H1 (cell line): Measurements from ENCODE around the gene FAM120C. TPM values are rescaled to one million over a fixed set of nuclear protein-coding genes. Genes with fewer than 3 reads are reported as not detected.

Experiments
- CTCF ChIA-PET: fragments of 300-600 bp; sonication (Branson Sonifier 250); formaldehyde crosslinking; loops from one replicate; lab custom pipeline; 2021; ENCODE audit not compliant: partially characterized antibody; lab: Charles Lee
- POLR2A ChIA-PET: fragments of 300-600 bp; sonication (Branson Sonifier 250); formaldehyde crosslinking; loops from one replicate; lab custom pipeline; 2021; ENCODE audit warnings: inconsistent platforms; ENCODE audit not compliant: partially characterized antibody; lab: Charles Lee
- DNase-seq, 2 experiments: peaks; one replicate each; pipeline versions ENCODE4 v3.0.0 to v3.0.0-alpha.2; 2010 to 2022; ENCODE audit warnings: low spot score in 2 of 2, low read depth in 1 of 2, mixed read lengths in 1 of 2
- FAIRE-seq: peaks from 2 replicates; lab custom pipeline; 2011; peaks lifted over from hg19 to GRCh38; lab: Jason Lieb, UNC
- H2AFZ ChIP-seq: 2 replicates; pipeline ENCODE4 v1.8.1; 2012; ENCODE audit warnings: low read length, inconsistent platforms
- H2AK5ac ChIP-seq: 2 replicates; pipeline ENCODE4 v1.6.1; 2013; ENCODE audit warnings: low read depth, low read length
- H2BK120ac ChIP-seq: replicated peaks from 2 replicates; pipeline ENCODE3; 2013; ENCODE audit warnings: low read depth, low read length, inconsistent platforms
- H2BK12ac ChIP-seq: 2 replicates; pipeline ENCODE4 v1.6.1; 2013; ENCODE audit warnings: low read depth, low read length
- H2BK15ac ChIP-seq: 2 replicates; pipeline ENCODE4 v1.6.1; 2013; ENCODE audit warnings: low read length
- H2BK20ac ChIP-seq: 2 replicates; pipeline ENCODE4 v1.6.1; 2013; ENCODE audit warnings: low read length
- H2BK5ac ChIP-seq: 2 replicates; pipeline ENCODE4 v1.6.1; 2013; ENCODE audit warnings: low read depth, low read length
- H3K14ac ChIP-seq: 2 replicates; pipeline ENCODE4 v1.6.1; 2013; ENCODE audit warnings: inconsistent platforms; ENCODE audit not compliant: insufficient read length
- H3K18ac ChIP-seq: 2 replicates; pipeline ENCODE4 v1.6.1; 2013; ENCODE audit warnings: low read length; ENCODE audit errors: extremely low read depth
- H3K23ac ChIP-seq: 2 replicates; pipeline ENCODE4 v1.6.1; 2013; ENCODE audit warnings: inconsistent platforms; ENCODE audit not compliant: insufficient read length
- H3K23me2 ChIP-seq: 2 replicates; pipeline ENCODE4 v1.6.1; 2013; ENCODE audit warnings: low read depth, low read length
- H3K27ac ChIP-seq: 2 replicates; pipeline ENCODE4 v1.6.1; 2011; ENCODE audit warnings: low read depth, low read length, inconsistent platforms
- H3K27me3 ChIP-seq, 4 experiments: replicated peaks in 1 of 4; 1 replicate in 1 of 4; 2 replicates in 3 of 4; pipeline versions ENCODE4 v1.6.1 to v1.8.1; 2011 to 2013; ENCODE audit warnings: low read length in 3 of 4, mild to moderate bottlenecking in 3 of 4, inconsistent platforms in 2 of 4, mixed read lengths in 2 of 4, moderate library complexity in 1 of 4; ENCODE audit not compliant: control insufficient read depth in 3 of 4, insufficient read depth in 3 of 4; ENCODE audit errors: extremely low read depth in 1 of 4
- H3K36me3 ChIP-seq, 4 experiments: 2 replicates each; pipeline versions ENCODE4 v1.6.1 to v1.8.1; 2011 to 2013; ENCODE audit warnings: mild to moderate bottlenecking in 4 of 4, low read length in 3 of 4, moderate library complexity in 2 of 4, control low read depth in 1 of 4, inconsistent platforms in 1 of 4; ENCODE audit not compliant: insufficient read depth in 4 of 4, control insufficient read depth in 2 of 4
- H3K4ac ChIP-seq: replicated peaks from 2 replicates; pipeline ENCODE3; 2013; ENCODE audit warnings: low read length, low read depth, mixed read lengths, inconsistent platforms; ENCODE audit not compliant: insufficient read length
- H3K4me1 ChIP-seq, 4 experiments: replicated peaks in 1 of 4; 1 replicate in 1 of 4; 2 replicates in 3 of 4; pipeline versions ENCODE4 v1.6.1 to v1.8.1; 2011 to 2013; ENCODE audit warnings: low read length in 3 of 4, inconsistent platforms in 2 of 4, mixed read lengths in 1 of 4; ENCODE audit not compliant: insufficient read depth in 4 of 4, control insufficient read depth in 3 of 4
- H3K4me2 ChIP-seq, 2 experiments: 2 replicates each; pipeline versions ENCODE4 v1.6.1 to v1.8.1; 2011 to 2013; ENCODE audit warnings: low read depth in 2 of 2, low read length in 2 of 2, control low read depth in 1 of 2, inconsistent platforms in 1 of 2, mild to moderate bottlenecking in 1 of 2; ENCODE audit not compliant: insufficient read depth in 1 of 2
- H3K4me3 ChIP-seq, 4 experiments: fragments of 200-600, 300-600 bp in 1 of 4; sonication (generic), shearing (Covaris generic), sonication (Bioruptor Twin) in 1 of 4; 2 replicates each; pipeline versions ENCODE4 v1.5.1 to v1.8.1; 2011 to 2016; ENCODE audit warnings: low read length in 4 of 4, low read depth in 3 of 4, control low read depth in 2 of 4, inconsistent platforms in 2 of 4, mild to moderate bottlenecking in 2 of 4, mixed read lengths in 1 of 4, moderate library complexity in 1 of 4; ENCODE audit not compliant: insufficient read depth in 2 of 4; ENCODE audit errors: extremely low read depth in 1 of 4
- H3K56ac ChIP-seq: replicated peaks from 2 replicates; pipeline ENCODE3; 2013; ENCODE audit warnings: low read depth, mild to moderate bottlenecking, mixed read lengths, low read length, inconsistent platforms; ENCODE audit not compliant: insufficient read length
- H3K79me1 ChIP-seq: 2 replicates; pipeline ENCODE4 v1.6.1; 2013; ENCODE audit warnings: low read depth, low read length, control low read depth
- H3K79me2 ChIP-seq, 2 experiments: 2 replicates each; pipeline versions ENCODE4 v1.6.1 to v1.8.1; 2012 to 2013; ENCODE audit warnings: low read length in 2 of 2, mild to moderate bottlenecking in 2 of 2, inconsistent platforms in 1 of 2; ENCODE audit not compliant: insufficient read depth in 2 of 2, control insufficient read depth in 1 of 2
- H3K9ac ChIP-seq, 4 experiments: replicated peaks in 1 of 4; 1 replicate in 1 of 4; 2 replicates in 3 of 4; pipeline versions ENCODE4 v1.6.1 to v1.8.1; 2011 to 2013; ENCODE audit warnings: low read depth in 3 of 4, low read length in 3 of 4, control low read depth in 2 of 4, mild to moderate bottlenecking in 2 of 4, moderate library complexity in 2 of 4, inconsistent platforms in 1 of 4; ENCODE audit errors: extremely low read depth in 1 of 4
- H3K9me3 ChIP-seq, 2 experiments: 2 replicates each; pipeline versions ENCODE4 v1.6.1 to v1.8.1; 2012 to 2013; ENCODE audit warnings: mild to moderate bottlenecking in 2 of 2, moderate library complexity in 2 of 2, control low read depth in 1 of 2, inconsistent platforms in 1 of 2, low read depth in 1 of 2, low read length in 1 of 2, mixed read lengths in 1 of 2; ENCODE audit not compliant: insufficient read depth in 2 of 2
- H4K20me1 ChIP-seq, 2 experiments: replicated peaks in 1 of 2; 2 replicates each; pipeline versions ENCODE3 to v1.8.1; 2011 to 2013; ENCODE audit warnings: inconsistent platforms in 2 of 2, low read length in 2 of 2, mild to moderate bottlenecking in 1 of 2; ENCODE audit not compliant: insufficient read depth in 2 of 2, control insufficient read depth in 1 of 2
- H4K5ac ChIP-seq: 2 replicates; pipeline ENCODE4 v1.6.1; 2013; ENCODE audit warnings: low read length, low read depth, mixed read lengths, inconsistent platforms; ENCODE audit not compliant: insufficient read length
- H4K8ac ChIP-seq: 2 replicates; pipeline ENCODE4 v1.8.0; 2013; ENCODE audit warnings: mild to moderate bottlenecking, moderate library complexity, low read length, inconsistent platforms; ENCODE audit not compliant: insufficient read depth; ENCODE audit errors: extremely low read depth
- H4K91ac ChIP-seq: replicated peaks from 2 replicates; pipeline ENCODE3; 2013; ENCODE audit warnings: low read length, mixed read lengths, inconsistent platforms; ENCODE audit not compliant: insufficient read length
- BRCA1 ChIP-seq: IDR thresholded peaks from 2 replicates; pipeline ENCODE4 v1.6.1; 2012; ENCODE audit warnings: low read depth, low read length, improper control_type of control experiment
- CBX8 ChIP-seq: fragments of 300-800, 300-1000 bp; sonication (generic); IDR thresholded peaks from 2 replicates; pipeline ENCODE4 v1.7.1; 2016; ENCODE audit warnings: low read depth, low read length, borderline replicate concordance
- EP300 ChIP-seq, 2 experiments: IDR thresholded peaks; 1 replicate in 1 of 2; 2 replicates in 1 of 2; pipeline ENCODE4 v1.6.1; 2011 to 2012; ENCODE audit warnings: low read depth in 2 of 2, low read length in 2 of 2, mild to moderate bottlenecking in 2 of 2, borderline replicate concordance in 1 of 2, inconsistent platforms in 1 of 2, moderate library complexity in 1 of 2
- KDM1A ChIP-seq: fragments of 200-600, 300-600 bp; sonication (generic); IDR thresholded peaks from 2 replicates; pipeline ENCODE4 v1.7.1; 2016; ENCODE audit warnings: mild to moderate bottlenecking, low read length, borderline replicate concordance
- POU5F1 ChIP-seq: IDR thresholded peaks from 2 replicates; pipeline ENCODE4 v1.6.1; 2011; ENCODE audit warnings: low read depth, mild to moderate bottlenecking, low read length, moderate library complexity
- RAD21 ChIP-seq, 2 experiments: IDR thresholded peaks in 1 of 2; conservative IDR thresholded peaks in 1 of 2; 2 replicates each; pipeline ENCODE4 v1.6.1; 2011; ENCODE audit warnings: low read depth in 2 of 2, low read length in 2 of 2, improper control_type of control experiment in 1 of 2, inconsistent platforms in 1 of 2, mild to moderate bottlenecking in 1 of 2, moderate library complexity in 1 of 2
- RXRA ChIP-seq: IDR thresholded peaks from 2 replicates; pipeline ENCODE4 v1.6.1; 2011; ENCODE audit warnings: low read depth, mild to moderate bottlenecking, low read length, moderate library complexity; ENCODE audit not compliant: insufficient read depth
- SAP30 ChIP-seq: fragments of 300-600 bp; sonication (generic); IDR thresholded peaks from 2 replicates; pipeline ENCODE4 v1.7.1; 2012; ENCODE audit warnings: low read length, moderate library complexity, mild to moderate bottlenecking, inconsistent platforms; ENCODE audit not compliant: insufficient read depth, insufficient replicate concordance
- SP4 ChIP-seq: IDR thresholded peaks from 2 replicates; pipeline ENCODE4 v1.6.1; 2012; ENCODE audit warnings: low read length, inconsistent platforms
- SRF ChIP-seq: IDR thresholded peaks from 2 replicates; pipeline ENCODE4 v1.6.1; 2011; ENCODE audit warnings: mild to moderate bottlenecking, low read depth, low read length, moderate library complexity
- TAF7 ChIP-seq: optimal IDR thresholded peaks from 2 replicates; pipeline ENCODE3; 2011; ENCODE audit warnings: low read depth, mild to moderate bottlenecking, inconsistent platforms, low read length, moderate library complexity, borderline replicate concordance
- WGBS, 2 experiments: shearing (Covaris generic) in 1 of 2; methylation state at CpG; one replicate each; pipeline versions ENCODE4 v1.1.6 to v1.1.7; 2013 to 2015; ENCODE audit warnings: low lambda C conversion rate in 2 of 2, mixed read lengths in 2 of 2, inconsistent platforms in 1 of 2, low coverage in 1 of 2, missing lambda C conversion rate in 1 of 2; ENCODE audit not compliant: insufficient replicate concordance in 2 of 2, insufficient coverage in 1 of 2, insufficient read length in 1 of 2; ENCODE audit errors: extremely low coverage in 1 of 2, missing lambda C conversion rate in 1 of 2; 5-methylcytosine and 5-hydroxymethylcytosine counted together
- polyA plus RNA-seq, 7 experiments: library from polyadenylated mRNA; depleted of rRNA in 3 of 7; stranded (reverse) in 5 of 7; unstranded in 2 of 7; fragments of >200 nt in 5 of 7; fragments of 200-250 nt in 2 of 7; gene quantifications; 1 replicate in 5 of 7; 2 replicates in 1 of 7; 4 replicates in 1 of 7; pipeline versions ENCODE4 v1.2.1 to v1.2.3, GENCODE V29; 2011 to 2013; ENCODE audit warnings: missing spikeins in 2 of 7, mixed read lengths in 2 of 7
- total RNA-seq: library from RNA; stranded (reverse); fragmentation: NEBNext Ultra II Directional; extraction: Animal tissue kit (Norgen Biotek cat#: 25700); gene quantifications from 2 replicates; pipeline ENCODE4 v1.2.1, GENCODE V29; 2021

Gene FAM120C
- total and polyA plus RNA-seq, 2 of the 8 experiments (the other 6 are each of a cell fraction or from before 2014, with no cell fraction given), result 4.4 to 8.1 TPM

DNA sequence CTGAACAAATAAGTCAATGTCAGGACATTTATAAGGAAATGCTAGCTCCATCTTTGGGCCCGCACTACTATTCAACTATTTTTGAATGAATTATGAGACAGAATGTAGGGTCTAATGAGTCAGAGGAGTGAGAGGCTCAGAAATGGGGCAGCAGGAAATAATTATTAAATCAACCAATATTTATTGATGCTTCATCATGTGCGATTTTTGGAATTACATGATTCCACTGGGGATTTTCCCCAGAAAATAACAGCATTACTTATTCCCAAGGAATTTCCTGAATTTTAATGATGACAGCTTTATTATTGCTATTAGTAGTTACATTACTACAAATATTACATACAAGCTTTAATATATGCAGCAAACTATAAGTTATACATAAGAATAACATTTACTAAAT, 89.5 kb downstream of the FAM120C start:
- Histone ChIP-seq H3K9me3 (no peaks in the 10 kb centered on the region), H3K79me2 (no peaks in the 10 kb centered on the region), H3K4me3 (no peak overlapping the region), H3K56ac (no peak overlapping the region), H3K27ac (no peak overlapping the region), H3K23me2 (no peaks in the 10 kb centered on the region), H3K4ac (no peak overlapping the region), H3K23ac (no peak overlapping the region), H2BK15ac (no peak overlapping the region), H3K18ac (no peak overlapping the region), H4K20me1 (no peaks in the 10 kb centered on the region), H2AFZ (no peak overlapping the region), H2BK120ac (no peak overlapping the region), H4K8ac (no peak overlapping the region), H3K27me3 (no peaks in the 10 kb centered on the region), H2BK5ac (no peak overlapping the region), H2BK12ac (no peak overlapping the region), H3K4me2 (no peak overlapping the region), H3K36me3 (no peaks in the 10 kb centered on the region), H3K14ac (no peak overlapping the region), H2BK20ac (no peak overlapping the region), H4K91ac (no peak overlapping the region), H3K4me1 (no peaks in the 10 kb centered on the region), H3K79me1 (no peaks in the 10 kb centered on the region), H2AK5ac (no peak overlapping the region), H3K9ac (no peak overlapping the region), H4K5ac (no peak overlapping the region)
- POLR2A ChIA-PET, result no interaction called here
- 90% methylated on average over 2 of the region's 2 CpGs; no CpG with 5 or more reads in 1 of the 2 experiments for WGBS, 2 experiments
- FAIRE-seq (no peak), DNase-seq (no peak)
- CTCF ChIA-PET, result no interaction called here
- no peak for TF ChIP-seq RXRA
- no peak for TF ChIP-seq RAD21 (IDR thresholded peaks at IDR 0.05 in 1 of 2, conservative IDR thresholded peaks at IDR 0.05 in 1 of 2; ENCODE audit: low read depth in 2 of 2, low read length in 2 of 2)
- TF ChIP-seq KDM1A, result no peak
- no peak for TF ChIP-seq SRF
- TF ChIP-seq EP300 (IDR thresholded peaks at IDR 0.05; ENCODE audit: borderline replicate concordance in 1 of 2, low read depth in 2 of 2, low read length in 2 of 2), result no peak
- no peak for TF ChIP-seq SAP30
- TF ChIP-seq POU5F1, result no peak
- no peak for TF ChIP-seq TAF7
- no peak for TF ChIP-seq CBX8
- TF ChIP-seq SP4, result no peak
- TF ChIP-seq BRCA1, result no peak
